HCEC 1CT (cell line): ENCODE data around the gene ZFP92.

Source experiments
- DNase-seq: peaks from one replicate; pipeline ENCODE4 v3.0.0-alpha.2; 2017

Gene ZFP92

GRCh38 chrX:153441296-153441695 lies 30.0 kb downstream of the ZFP92 start:
- DNase-seq, result no peak

- DNase-seq, result no peak
Measured at GRCh38 chrX:153441981-153442380, 30.7 kb downstream of the ZFP92 start.

GRCh38 chrX:153442463-153442862 lies 31.2 kb downstream of the ZFP92 start:
- DNase-seq, result no peak

GRCh38 chrX:153443476-153444332 lies 32.4 kb downstream of the ZFP92 start:
- no peak for DNase-seq

- DNase-seq, result no peak
Measured at GRCh38 chrX:153444333-153445011, 33.2 kb downstream of the ZFP92 start.

- no peak for DNase-seq
Measured at GRCh38 chrX:153445106-153445855, 34.0 kb downstream of the ZFP92 start.

- no peak for DNase-seq
Measured at GRCh38 chrX:153445856-153446635, 34.8 kb downstream of the ZFP92 start, which contains the start of gene TREX2. TSS of gene TREX2 (minus strand) at chrX:153446056. CDS start at chrX:153445430, 626 bp downstream.

- no peak for DNase-seq
Measured at GRCh38 chrX:153446636-153446936, 35.3 kb downstream of the ZFP92 start.

- DNase-seq, result no peak
Measured at GRCh38 chrX:153446950-153447580, 35.8 kb downstream of the ZFP92 start.

GRCh38 chrX:153447581-153447960 lies 36.3 kb downstream of the ZFP92 start:
- DNase-seq, result no peak

- no peak for DNase-seq
Measured at GRCh38 chrX:153448556-153449367, 37.5 kb downstream of the ZFP92 start.

GRCh38 chrX:153449368-153450113 lies 38.3 kb downstream of the ZFP92 start:
- no peak for DNase-seq

- DNase-seq, result no peak
Measured at GRCh38 chrX:153450114-153450948, 39.1 kb downstream of the ZFP92 start.

GRCh38 chrX:153450949-153451277 lies 39.6 kb downstream of the ZFP92 start:
- no peak for DNase-seq

- DNase-seq, result no peak
Measured at GRCh38 chrX:153454901-153455550, 43.8 kb downstream of the ZFP92 start.

- no peak for DNase-seq
Measured at GRCh38 chrX:153455571-153455970, 44.3 kb downstream of the ZFP92 start.

GRCh38 chrX:153456161-153456560 lies 44.9 kb downstream of the ZFP92 start:
- DNase-seq, result no peak

- no peak for DNase-seq
Measured at GRCh38 chrX:153456704-153457103, 45.4 kb downstream of the ZFP92 start.

- DNase-seq, result no peak
Measured at GRCh38 chrX:153457136-153457825, 46.0 kb downstream of the ZFP92 start.
